ENCODE results near the gene NMUR1.

DNA sequence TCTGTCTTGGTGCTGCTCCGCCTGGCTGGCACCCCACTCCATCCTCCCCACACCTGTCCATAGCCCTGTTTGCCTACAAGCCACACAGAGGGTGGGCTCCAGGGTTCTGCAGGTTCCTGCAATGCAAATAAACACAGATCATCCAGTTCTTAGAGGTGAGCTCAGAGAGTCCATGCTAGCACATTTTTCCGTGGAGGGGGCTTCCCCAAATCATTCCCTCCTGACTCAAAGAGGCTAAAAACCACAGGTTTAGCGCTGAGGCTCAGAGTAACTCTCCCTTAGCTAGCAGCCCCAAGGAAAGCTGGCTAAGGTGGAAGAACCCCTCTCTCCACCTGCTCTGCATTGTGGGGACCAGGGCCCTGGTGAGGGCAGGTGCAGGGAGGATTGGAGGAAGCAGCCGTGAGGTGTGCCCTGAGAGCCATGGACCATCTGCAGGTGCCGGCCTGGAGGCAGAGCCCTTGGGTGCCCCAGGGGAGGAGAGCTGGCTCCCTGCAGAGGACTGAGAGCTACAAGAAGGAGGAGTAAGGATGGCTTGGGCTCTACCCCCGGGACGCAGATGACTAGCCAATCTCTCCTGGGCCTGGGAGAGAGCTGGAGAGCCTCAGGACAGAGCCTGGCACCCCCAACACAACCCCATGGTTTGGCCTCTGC lies 38.7 kb upstream of the NMUR1 start:
- TF ChIP-seq, protein P1, sequence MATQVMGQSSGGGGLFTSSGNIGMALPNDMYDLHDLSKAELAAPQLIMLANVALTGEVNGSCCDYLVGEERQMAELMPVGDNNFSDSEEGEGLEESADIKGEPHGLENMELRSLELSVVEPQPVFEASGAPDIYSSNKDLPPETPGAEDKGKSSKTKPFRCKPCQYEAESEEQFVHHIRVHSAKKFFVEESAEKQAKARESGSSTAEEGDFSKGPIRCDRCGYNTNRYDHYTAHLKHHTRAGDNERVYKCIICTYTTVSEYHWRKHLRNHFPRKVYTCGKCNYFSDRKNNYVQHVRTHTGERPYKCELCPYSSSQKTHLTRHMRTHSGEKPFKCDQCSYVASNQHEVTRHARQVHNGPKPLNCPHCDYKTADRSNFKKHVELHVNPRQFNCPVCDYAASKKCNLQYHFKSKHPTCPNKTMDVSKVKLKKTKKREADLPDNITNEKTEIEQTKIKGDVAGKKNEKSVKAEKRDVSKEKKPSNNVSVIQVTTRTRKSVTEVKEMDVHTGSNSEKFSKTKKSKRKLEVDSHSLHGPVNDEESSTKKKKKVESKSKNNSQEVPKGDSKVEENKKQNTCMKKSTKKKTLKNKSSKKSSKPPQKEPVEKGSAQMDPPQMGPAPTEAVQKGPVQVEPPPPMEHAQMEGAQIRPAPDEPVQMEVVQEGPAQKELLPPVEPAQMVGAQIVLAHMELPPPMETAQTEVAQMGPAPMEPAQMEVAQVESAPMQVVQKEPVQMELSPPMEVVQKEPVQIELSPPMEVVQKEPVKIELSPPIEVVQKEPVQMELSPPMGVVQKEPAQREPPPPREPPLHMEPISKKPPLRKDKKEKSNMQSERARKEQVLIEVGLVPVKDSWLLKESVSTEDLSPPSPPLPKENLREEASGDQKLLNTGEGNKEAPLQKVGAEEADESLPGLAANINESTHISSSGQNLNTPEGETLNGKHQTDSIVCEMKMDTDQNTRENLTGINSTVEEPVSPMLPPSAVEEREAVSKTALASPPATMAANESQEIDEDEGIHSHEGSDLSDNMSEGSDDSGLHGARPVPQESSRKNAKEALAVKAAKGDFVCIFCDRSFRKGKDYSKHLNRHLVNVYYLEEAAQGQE (IDR thresholded peaks at IDR 0.05; ENCODE audit: insufficient read depth in 1 of 2, low read depth in 2 of 2, low read length in 2 of 2) = no peak
- TF ChIP-seq TAF1 (IDR thresholded peaks at IDR 0.05; ENCODE audit: borderline replicate concordance, insufficient read depth, low read length) = no peak
